Right cardiac atrium (tissue), 5 donors: Measurements from ENCODE around the gene HSD3B7. TPM values are rescaled to one million over a fixed set of nuclear protein-coding genes. Genes with fewer than 3 reads are reported as not detected.
A peak's percentile ranks its signal among the peaks of the same experiment; 100 is the strongest.

Experiments
- ATAC-seq, 2 donors: fragments of 200-7000 bp; cut with Tn5 transposase; one replicate each; pipeline versions ENCODE4 v1.8.0 to v1.9.1; 2020; ENCODE audit warnings: moderate library complexity in 2 of 2, mild to moderate bottlenecking in 1 of 2
- DNase-seq, 3 donors: peaks; one replicate each; pipeline ENCODE4 v3.0.0-alpha.2; 2020
- H3K27ac ChIP-seq: one replicate; pipeline ENCODE4 v1.5.1; 2013; ENCODE audit warnings: mild to moderate bottlenecking, low read length, control low read depth, moderate library complexity
- H3K27me3 ChIP-seq: one replicate; pipeline ENCODE4 v1.6.1; 2013; ENCODE audit not compliant: control insufficient read depth, insufficient read depth
- H3K4me1 ChIP-seq: one replicate; pipeline ENCODE4 v1.6.1; 2013; ENCODE audit warnings: low read length; ENCODE audit not compliant: control insufficient read depth, insufficient read depth
- H3K4me3 ChIP-seq: one replicate; pipeline ENCODE4 v1.5.1; 2013; ENCODE audit warnings: low read length, control low read depth
- H3K9me3 ChIP-seq: one replicate; pipeline ENCODE4 v1.6.1; 2013; ENCODE audit warnings: low read length; ENCODE audit not compliant: control insufficient read depth
- WGBS: extraction: QIAGEN DNeasy Blood & Tissue Kit; methylation state at CpG from one replicate; pipeline ENCODE4 v1.1.7; 2013; 5-methylcytosine and 5-hydroxymethylcytosine counted together
- intact Hi-C, 4 donors: fragments of 100-400 bp; cut with DNase I; formaldehyde crosslinking; loops; one replicate each; pipeline versions ENCODE4 v1.11.0 to v1.14.0; 2022 to 2023
- polyA plus RNA-seq: library from polyadenylated mRNA; stranded (reverse); fragments of 200-250 nt; gene quantifications from one replicate; pipeline ENCODE4 v1.2.3, GENCODE V29; 2013
- total RNA-seq, 4 donors: library from RNA; stranded (reverse); fragmentation: NEBNext Ultra II Directional; extraction: Animal tissue kit (Norgen Biotek cat#: 25700); gene quantifications; one replicate each; pipeline ENCODE4 v1.2.1, GENCODE V29; 2021
- donor health status: healthy with polysubstance abuse.
- donor health status: DM: no; HTN: yes; CAD: no.
- donor health status: DM: no; HTN: no; CAD: no.
- donor health status: DM: no; HTN: yes; CAD: no; lungs with severe emphysema.
- donor health status: DM: yes; HTN: yes; CAD: no.

The HSD3B7 gene
- total and polyA plus RNA-seq, 5 donors: 4.1 to 7.4 (median 6.4) TPM

DNA sequence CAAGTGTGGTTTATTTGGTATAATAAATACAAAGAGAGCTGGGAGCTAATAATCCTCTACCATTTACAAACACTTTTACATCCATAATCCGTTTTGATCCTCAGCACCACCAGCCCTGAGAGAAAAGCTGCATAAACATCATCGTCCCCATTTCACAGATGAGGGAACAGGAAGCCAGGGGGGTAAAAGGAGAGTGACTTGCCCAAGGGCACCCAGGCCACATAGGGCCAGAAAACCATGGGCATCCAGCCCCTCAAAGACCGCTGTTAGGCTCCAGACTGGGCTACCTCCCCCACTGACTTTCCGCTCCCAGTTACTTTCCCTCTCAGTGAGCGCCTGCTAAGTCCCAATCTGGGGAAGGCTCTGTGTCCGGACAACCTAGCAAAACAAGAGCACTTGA lies 18.7 kb downstream of the HSD3B7 start:
- H3K27ac ChIP-seq: no peak overlapping the region
- 88% methylated on average over 6 of the region's 6 CpGs for WGBS
- H3K4me1 ChIP-seq: no peaks in the 10 kb centered on the region
- ATAC-seq: no peak
- DNase-seq: peak in 1 of 3 donors; percentile 11
- no peaks in the 10 kb centered on the region for H3K27me3 ChIP-seq
- no peak overlapping the region for H3K4me3 ChIP-seq
- H3K9me3 ChIP-seq: no peaks in the 10 kb centered on the region
- intact Hi-C loops: no loop called here

DNA sequence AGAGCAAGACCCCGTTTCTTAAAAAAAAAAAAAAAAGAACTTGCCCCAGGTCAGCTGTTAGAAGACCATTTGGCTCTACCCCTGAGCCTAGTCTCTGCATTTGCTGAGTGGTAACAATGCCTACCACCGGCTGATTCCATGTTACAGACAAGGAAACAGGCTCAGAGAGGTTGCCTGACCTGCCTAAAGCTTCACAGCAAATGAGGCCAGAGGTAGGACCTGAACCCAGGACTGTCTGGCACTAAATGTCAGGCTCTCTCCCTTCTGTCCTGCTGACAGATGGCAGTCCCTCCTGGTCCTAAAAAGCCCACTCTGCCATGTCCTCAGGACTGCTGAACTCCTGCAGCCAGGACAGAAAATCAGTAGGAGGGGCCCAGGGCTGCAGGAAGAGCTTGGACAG lies 19.7 kb downstream of the HSD3B7 start:
- no peak for ATAC-seq
- Histone ChIP-seq H3K27me3 (no peaks in the 10 kb centered on the region), H3K9me3 (no peaks in the 10 kb centered on the region), H3K27ac (no peak overlapping the region), H3K4me3 (no peak overlapping the region), H3K4me1 (no peaks in the 10 kb centered on the region)
- DNase-seq: no peak
- intact Hi-C loops: no loop called here
- 71% methylated on average over 2 of the region's 2 CpGs for WGBS

DNA sequence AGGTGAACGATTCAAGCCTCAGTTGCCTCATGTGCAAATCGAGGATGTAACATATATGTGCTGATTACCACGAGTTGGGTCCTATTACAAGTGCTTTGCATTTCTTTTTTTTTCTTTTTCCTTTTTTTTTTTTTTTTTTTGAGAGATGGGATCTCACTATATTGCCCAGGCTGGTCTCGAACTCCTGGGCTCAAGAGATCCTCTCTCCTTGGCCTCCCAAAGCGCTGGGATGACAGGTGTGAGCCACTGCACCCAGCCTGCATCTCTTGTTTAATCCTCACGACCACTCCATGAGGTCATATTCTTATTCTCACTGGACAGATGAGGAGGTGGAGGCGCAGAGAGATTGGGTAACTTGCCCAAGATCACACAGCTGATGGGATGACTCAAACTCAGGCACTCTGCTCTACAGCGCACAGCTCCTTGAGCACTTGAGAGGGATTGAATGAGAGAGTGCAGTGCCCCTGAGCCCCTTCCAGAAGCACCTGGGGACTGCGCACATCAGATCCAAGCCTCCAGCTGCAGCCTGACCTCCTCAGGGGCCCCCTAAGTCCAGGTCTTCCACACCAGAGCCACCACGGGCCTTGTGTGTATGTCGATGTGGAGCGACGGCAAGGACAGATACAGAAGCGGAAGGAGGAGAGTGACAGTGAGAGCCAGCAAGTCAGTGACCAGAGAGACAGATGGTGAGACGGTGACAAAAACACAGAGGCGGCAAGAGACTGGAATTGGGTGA lies 20.5 kb downstream of the HSD3B7 start:
- ATAC-seq (no peak), DNase-seq (peak in 1 of 3 donors; percentile 1)
- H3K27me3 ChIP-seq: no peaks in the 10 kb centered on the region
- 64% methylated on average over 16 of the region's 16 CpGs for WGBS
- intact Hi-C loops: no loop called here
- no peak overlapping the region for H3K4me3 ChIP-seq
- no peaks in the 10 kb centered on the region for H3K9me3 ChIP-seq
- H3K27ac ChIP-seq: no peak overlapping the region
- no peaks in the 10 kb centered on the region for H3K4me1 ChIP-seq

DNA sequence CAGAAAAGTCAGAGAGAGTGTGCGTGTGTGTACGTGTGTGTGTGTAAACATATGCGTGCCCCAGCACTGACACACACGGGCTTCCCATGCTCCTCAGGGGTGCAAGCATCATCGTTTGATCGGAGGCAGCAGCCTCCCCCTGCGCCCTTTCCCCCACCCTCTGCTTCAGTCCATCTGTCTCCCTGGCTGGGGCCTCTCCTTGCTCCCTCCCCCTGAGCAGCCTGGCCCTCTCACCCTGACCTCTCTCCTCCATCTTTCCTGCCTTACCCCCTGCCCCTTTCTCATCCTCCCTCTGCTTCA lies 21.0 kb downstream of the HSD3B7 start:
- no peaks in the 10 kb centered on the region for H3K4me1 ChIP-seq
- ATAC-seq (no peak), DNase-seq (peak in 2 of 3 donors; percentile 14 to 17)
- H3K27ac ChIP-seq: no peak overlapping the region
- intact Hi-C loops: no loop called here
- no peak overlapping the region for H3K4me3 ChIP-seq
- H3K9me3 ChIP-seq: no peaks in the 10 kb centered on the region
- WGBS: 49% methylated on average over 7 of the region's 7 CpGs
- H3K27me3 ChIP-seq: no peaks in the 10 kb centered on the region

DNA sequence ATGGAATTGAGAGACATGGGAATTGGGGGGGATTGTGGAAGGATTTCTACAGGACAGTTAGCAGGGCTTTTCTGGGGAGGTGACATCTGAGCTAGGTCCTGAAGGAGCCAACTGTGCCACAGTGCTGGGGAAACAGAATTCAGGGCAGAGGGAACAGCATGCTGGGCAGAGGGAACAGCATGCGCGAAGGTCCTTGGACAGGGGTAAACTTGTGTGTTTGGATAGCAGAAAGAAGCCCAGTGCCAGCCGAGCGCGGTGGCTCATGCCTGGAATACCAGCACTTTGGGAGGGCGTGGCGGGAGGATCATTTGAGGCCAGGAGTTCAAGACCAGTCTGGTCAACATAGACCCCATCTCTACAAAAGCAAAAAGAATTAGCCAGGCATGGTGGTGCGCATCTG lies 21.6 kb downstream of the HSD3B7 start:
- Histone ChIP-seq H3K27ac (no peak overlapping the region), H3K4me3 (no peak overlapping the region), H3K9me3 (no peaks in the 10 kb centered on the region), H3K27me3 (no peaks in the 10 kb centered on the region), H3K4me1 (no peaks in the 10 kb centered on the region)
- DNase-seq (peak in 2 of 3 donors; percentile 22 to 28), ATAC-seq (no peak)
- intact Hi-C loops: no loop called here
- 93% methylated on average over 8 of the region's 8 CpGs for WGBS

DNA sequence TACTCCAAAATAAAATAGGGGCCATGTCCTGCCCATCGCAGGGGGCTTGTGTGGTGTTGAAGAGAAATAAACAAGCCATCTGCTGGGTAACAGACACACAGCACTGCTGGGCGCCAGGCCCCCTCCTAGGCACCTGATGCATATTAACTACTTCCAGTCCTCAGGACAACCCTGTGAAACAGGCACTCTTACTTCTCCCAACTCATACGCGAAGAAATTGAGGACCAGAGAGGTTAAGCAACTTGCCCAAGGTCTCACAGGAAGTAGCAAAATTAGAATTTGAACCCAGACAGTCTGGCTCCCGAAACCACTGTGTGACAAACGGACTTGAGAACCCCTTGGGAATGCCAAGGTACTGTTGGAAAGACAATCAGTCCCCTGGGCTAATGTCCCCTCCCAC lies 22.7 kb downstream of the HSD3B7 start:
- Histone ChIP-seq H3K4me1 (no peaks in the 10 kb centered on the region), H3K27me3 (no peaks in the 10 kb centered on the region), H3K4me3 (no peak overlapping the region), H3K9me3 (no peaks in the 10 kb centered on the region), H3K27ac (no peak overlapping the region)
- ATAC-seq: no peak
- peak in 1 of 3 donors; percentile 14 for DNase-seq
- intact Hi-C loops: no loop called here
- WGBS: 48% methylated on average over 6 of the region's 6 CpGs

DNA sequence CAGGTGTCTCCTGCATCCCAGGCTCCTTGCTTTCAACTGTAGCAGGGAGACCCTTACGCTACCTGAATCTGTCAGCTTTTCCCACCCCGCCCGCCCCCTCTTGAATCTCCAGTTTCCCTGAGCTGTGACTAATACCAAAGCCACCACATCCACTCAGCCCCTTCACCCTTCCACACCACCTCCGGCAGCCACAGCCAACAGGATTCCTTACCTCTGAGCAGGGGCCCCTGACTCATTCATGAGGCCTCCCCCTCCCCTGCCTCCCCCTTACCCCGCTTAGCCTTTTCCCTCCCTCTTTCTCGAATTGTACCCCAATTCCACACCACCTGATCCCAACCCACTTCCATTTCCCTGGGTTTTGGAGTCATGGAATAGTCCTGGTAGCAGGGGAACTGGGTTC lies 23.1 kb downstream of the HSD3B7 start:
- no peaks in the 10 kb centered on the region for H3K4me1 ChIP-seq
- no peaks in the 10 kb centered on the region for H3K27me3 ChIP-seq
- WGBS: 72% methylated on average over 6 of the region's 6 CpGs
- intact Hi-C loops: no loop called here
- H3K4me3 ChIP-seq: no peak overlapping the region
- no peak overlapping the region for H3K27ac ChIP-seq
- DNase-seq (peak in 1 of 3 donors; percentile 9), ATAC-seq (no peak)
- no peaks in the 10 kb centered on the region for H3K9me3 ChIP-seq

DNA sequence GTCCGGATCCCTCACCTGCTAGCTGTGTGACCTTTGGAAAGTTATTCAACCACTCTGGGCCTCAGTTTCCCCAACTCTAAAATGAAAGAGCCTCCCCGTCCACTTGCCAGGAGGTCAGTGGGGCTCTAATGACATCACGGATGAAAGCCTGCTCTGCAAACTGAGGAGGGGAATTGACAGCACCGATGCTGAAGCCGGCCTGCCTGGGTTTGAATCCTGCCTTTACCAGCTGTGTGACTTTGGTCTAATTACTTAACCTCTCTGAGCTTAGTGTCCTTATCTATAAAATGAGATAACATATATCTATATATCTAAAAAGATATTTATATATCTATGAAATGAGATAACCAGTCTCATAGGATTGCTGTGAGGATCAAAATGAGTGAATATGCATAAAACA lies 23.5 kb downstream of the HSD3B7 start:
- intact Hi-C loops: no loop called here
- DNase-seq (no peak), ATAC-seq (no peak)
- no peaks in the 10 kb centered on the region for H3K9me3 ChIP-seq
- H3K4me3 ChIP-seq: no peak overlapping the region
- WGBS: 89% methylated on average over 5 of the region's 5 CpGs
- H3K4me1 ChIP-seq: no peaks in the 10 kb centered on the region
- H3K27ac ChIP-seq: no peak overlapping the region
- H3K27me3 ChIP-seq: no peaks in the 10 kb centered on the region

DNA sequence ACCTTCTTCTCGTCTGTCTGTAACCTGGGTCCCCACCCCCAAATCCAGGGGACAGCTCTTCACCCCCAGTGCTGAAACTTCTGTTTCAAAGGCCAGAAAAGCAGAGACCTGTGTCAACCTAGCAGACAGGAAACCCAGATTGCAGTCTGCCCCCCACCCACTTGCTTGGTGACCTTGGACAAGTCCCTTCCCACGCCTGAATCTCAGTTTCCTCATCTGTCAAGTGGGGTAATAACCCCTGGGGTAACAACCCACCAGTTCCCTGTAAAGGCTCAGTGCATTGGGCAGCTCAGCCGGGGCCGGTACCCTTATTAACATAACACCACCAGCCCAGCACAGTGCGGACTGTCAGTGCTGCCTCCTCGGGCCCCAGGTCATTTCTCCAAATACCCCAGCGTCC lies 24.1 kb downstream of the HSD3B7 start:
- peak in 1 of 3 donors; percentile 19 for DNase-seq
- intact Hi-C loops: no loop called here
- no peak for ATAC-seq
- H3K4me1 ChIP-seq: no peaks in the 10 kb centered on the region
- no peaks in the 10 kb centered on the region for H3K9me3 ChIP-seq
- no peak overlapping the region for H3K4me3 ChIP-seq
- H3K27me3 ChIP-seq: no peaks in the 10 kb centered on the region
- H3K27ac ChIP-seq: no peak overlapping the region
- WGBS: 83% methylated on average over 7 of the region's 7 CpGs

DNA sequence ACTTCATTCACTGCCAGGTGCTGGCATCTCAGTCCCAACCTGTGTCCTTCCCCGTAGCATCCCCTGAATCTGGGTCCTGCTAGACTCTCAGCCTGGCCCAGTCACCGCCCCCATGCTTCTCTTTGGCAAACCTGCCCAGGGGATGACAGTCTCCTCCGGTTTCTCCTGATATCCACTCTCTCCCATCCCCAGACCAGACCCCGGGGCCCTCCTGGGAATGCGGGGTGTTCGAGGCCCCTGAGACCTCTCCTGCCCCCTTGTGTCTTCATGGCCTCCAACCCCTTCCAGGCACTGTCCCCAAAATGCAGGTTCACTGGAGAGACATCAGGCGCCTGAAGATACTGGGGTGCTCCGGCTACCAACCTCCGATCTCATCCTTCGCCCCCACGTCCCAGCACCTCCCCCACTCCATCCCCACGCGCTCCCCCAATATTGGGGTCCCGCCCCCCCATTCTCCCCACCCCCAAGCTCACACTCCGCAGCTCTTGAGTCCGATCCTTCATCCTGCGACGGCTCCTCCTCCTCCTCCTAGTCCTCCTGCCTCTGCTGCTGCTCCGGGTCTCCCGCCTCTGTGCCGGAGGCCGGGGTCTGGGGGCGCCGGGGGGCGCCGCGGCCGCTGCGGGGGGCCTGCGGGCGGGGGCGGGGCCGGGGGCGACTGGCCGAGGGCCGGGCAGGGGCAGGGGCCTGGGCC lies 25.0 kb downstream of the HSD3B7 start:
- intact Hi-C loops: no loop called here
- DNase-seq (peak in 1 of 3 donors; percentile 21), ATAC-seq (peak in 1 of 2 donors; percentile 10)
- Histone ChIP-seq H3K27ac (no peak overlapping the region), H3K4me3 (no peak overlapping the region), H3K4me1 (no peaks in the 10 kb centered on the region), H3K27me3 (no peaks in the 10 kb centered on the region), H3K9me3 (no peaks in the 10 kb centered on the region)
- WGBS: 11% methylated on average over 35 of the region's 36 CpGs

DNA sequence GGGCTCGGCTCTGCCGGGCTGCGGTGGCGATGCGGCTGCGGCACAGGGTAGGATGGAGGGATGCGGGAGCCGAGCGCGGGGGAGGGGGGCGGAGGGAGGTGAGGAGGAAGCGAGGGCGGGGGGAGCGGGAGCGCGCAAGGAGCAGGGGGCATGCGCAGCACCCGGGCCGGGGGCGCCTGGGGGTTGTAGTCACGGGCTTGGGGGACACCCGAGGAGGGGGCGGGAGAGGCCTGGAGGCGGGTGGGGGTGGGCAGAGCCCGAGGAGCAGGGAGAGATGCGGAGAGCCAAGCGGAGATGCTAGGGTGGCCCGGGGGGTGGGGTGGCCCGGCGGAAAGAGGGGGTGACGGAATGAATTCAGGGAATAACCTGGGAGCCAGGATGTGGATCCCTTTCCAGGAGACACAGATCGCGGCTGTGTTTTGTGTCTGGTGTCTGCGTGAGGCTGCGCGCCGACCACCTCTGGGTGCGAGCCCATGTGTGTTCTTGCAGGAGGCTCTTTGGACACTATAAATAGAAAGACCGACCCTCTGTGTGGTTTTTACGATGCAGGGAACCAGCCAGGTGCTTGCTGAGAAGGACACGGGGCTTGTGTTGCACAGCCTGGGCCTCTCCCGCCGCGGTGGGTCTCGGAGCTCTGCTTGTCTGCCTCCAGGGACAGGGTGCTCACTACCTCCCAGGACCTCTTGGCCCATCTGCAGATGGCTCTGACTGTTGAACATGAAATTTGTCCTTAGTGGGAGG lies 25.7 kb downstream of the HSD3B7 start, which contains the start of gene STX1B:
Gene STX1B, minus strand, starts transcription at position 54 of the 741 bp plus-strand sequence. CDS start 242 bp downstream, outside the sequence.
- H3K4me3 ChIP-seq: no peak within 1 kb of the TSS
- H3K27ac ChIP-seq: no peak within 1 kb of the TSS
- H3K4me1 ChIP-seq: no peaks in the 10 kb centered on the region
- H3K27me3 ChIP-seq: no peaks in the 10 kb centered on the region
- 8% methylated on average over 45 of the region's 45 CpGs for WGBS
- no peaks in the 10 kb centered on the region for H3K9me3 ChIP-seq
- peak in 1 of 3 donors; percentile 66 for DNase-seq
- peak in 1 of 2 donors; percentile 10 for ATAC-seq
- intact Hi-C loops: no loop called here
